Loucy (cell line): Measurements from ENCODE around the gene ZNF148.

Source experiments
- CTCF ChIP-seq: fragments of 200-600 bp; sonication (generic); conservative IDR thresholded peaks from 2 replicates; pipeline ENCODE4 v1.5.1; 2014; ENCODE audit warnings: mild to moderate bottlenecking, antibody characterized with exemption, low read length
- EZH2phosphoT487 ChIP-seq: fragments of 200-600 bp; IDR thresholded peaks from 2 replicates; pipeline ENCODE4 v1.6.1; 2018; ENCODE audit warnings: antibody characterized with exemption, mild to moderate bottlenecking, moderate library complexity, borderline replicate concordance

- TF ChIP-seq CTCF (no peak), EZH2phosphoT487 (no peak)
Measured at GRCh38 chr3:125414669-125415068, 39.5 kb upstream of the ZNF148 start.
